Activated naive CD4-positive, alpha-beta T cell treated with anti-CD3 and anti-CD28 coated beads, Interleukin-2, amount 50 U/mL, for 24 hours (primary cell): ENCODE results near the gene PAMR1.

Experiments
- H3K27ac Mint-ChIP-seq: one replicate; pipeline ENCODE4 v1.8.0; 2021; ENCODE audit warnings: mild to moderate bottlenecking, mixed read lengths
- H3K27me3 Mint-ChIP-seq: one replicate; pipeline ENCODE4 v1.8.0; 2021; ENCODE audit warnings: mixed read lengths
- H3K36me3 Mint-ChIP-seq: one replicate; pipeline ENCODE4 v1.8.0; 2021; ENCODE audit warnings: mixed read lengths
- H3K4me1 Mint-ChIP-seq: one replicate; pipeline ENCODE4 v1.8.0; 2021; ENCODE audit warnings: mixed read lengths
- H3K4me3 Mint-ChIP-seq: one replicate; pipeline ENCODE4 v1.8.0; 2021; ENCODE audit warnings: mild to moderate bottlenecking, mixed read lengths
- H3K9me3 Mint-ChIP-seq: one replicate; pipeline ENCODE4 v1.8.0; 2021; ENCODE audit warnings: mixed read lengths

The PAMR1 gene

DNA sequence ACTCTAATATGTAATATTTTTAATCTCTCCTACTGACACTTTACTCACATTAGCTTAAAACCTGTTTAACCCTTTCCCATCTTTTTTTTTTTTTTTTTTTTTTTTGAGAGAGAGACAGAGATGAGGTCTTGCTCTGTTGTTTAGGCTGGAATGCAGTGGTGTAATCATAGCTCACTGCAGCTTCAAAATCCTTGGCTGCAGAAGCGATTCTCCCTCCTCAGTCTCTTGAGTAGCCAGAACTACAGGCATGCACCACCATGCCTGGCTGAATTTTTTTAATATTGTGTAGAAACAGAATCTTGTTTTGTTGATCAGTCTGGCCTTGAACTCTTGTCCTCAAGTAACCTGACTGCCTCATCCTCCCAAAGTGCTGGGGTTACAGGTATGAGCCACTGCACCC is 37.3 kb downstream of the PAMR1 start:
- H3K4me3 Mint-ChIP-seq = no peak overlapping the region
- peaks cover 15% of the 10 kb centered on the region for H3K27me3 Mint-ChIP-seq
- no peaks in the 10 kb centered on the region for H3K9me3 Mint-ChIP-seq
- no peaks in the 10 kb centered on the region for H3K4me1 Mint-ChIP-seq
- no peak overlapping the region for H3K27ac Mint-ChIP-seq
- peaks cover 2% of the 10 kb centered on the region for H3K36me3 Mint-ChIP-seq

DNA sequence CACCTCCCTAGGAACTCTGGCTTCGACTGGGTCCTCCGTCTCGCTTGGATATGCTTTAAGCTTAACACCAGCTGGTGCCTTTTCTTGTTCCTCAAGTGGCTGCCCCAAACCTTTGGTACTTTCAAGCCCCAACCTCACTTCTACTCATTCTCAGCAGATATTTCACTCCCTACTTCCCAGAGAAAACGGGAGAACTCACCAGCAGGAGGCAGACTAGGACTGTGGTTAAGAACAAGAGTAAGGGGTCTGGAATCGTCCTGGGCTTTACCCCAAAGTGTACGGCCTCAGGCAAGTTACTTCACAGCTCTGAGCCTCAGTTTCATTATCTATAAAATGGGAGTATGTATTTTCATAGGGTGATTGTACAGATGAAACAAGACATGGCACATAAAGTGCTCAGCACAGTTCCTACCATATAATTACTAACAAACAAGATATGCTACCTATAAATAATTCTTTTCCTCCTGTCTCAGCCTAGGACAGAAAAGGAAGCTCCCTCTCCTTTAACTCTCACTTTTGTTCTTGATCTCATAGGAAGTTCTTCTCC is 37.8 kb downstream of the PAMR1 start:
- Mint-ChIP-seq H3K4me1 (no peaks in the 10 kb centered on the region), H3K9me3 (peaks cover 4% of the 10 kb centered on the region), H3K4me3 (no peak overlapping the region), H3K36me3 (peaks cover 2% of the 10 kb centered on the region), H3K27ac (no peak overlapping the region), H3K27me3 (peaks cover 20% of the 10 kb centered on the region)

DNA sequence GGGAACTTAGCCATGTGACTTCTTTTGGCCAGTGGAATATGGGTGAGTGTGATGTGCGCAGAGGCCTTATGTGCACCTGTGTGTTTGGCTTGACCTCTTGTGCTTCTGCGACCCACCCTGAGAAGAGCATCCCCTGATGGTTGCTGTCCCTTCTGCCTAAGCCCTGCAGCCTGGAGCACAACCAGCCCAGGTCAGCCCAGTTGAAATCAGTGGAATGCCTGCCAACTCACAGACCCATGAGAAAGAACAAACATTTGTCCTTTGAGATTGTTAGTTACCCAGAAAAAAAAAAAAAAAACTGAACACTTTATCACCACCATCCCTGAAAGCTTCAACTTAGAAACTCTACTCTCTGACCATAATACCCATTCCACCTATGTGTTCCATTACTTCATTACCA is 38.5 kb downstream of the PAMR1 start:
- peaks cover 2% of the 10 kb centered on the region for H3K36me3 Mint-ChIP-seq
- no peak overlapping the region for H3K4me3 Mint-ChIP-seq
- no peaks in the 10 kb centered on the region for H3K4me1 Mint-ChIP-seq
- H3K27me3 Mint-ChIP-seq = peaks cover 23% of the 10 kb centered on the region
- H3K27ac Mint-ChIP-seq = no peak overlapping the region
- H3K9me3 Mint-ChIP-seq = peaks cover 7% of the 10 kb centered on the region

GRCh38 chr11:35486446-35486845 is 39.0 kb downstream of the PAMR1 start:
- no peaks in the 10 kb centered on the region for H3K4me1 Mint-ChIP-seq

DNA sequence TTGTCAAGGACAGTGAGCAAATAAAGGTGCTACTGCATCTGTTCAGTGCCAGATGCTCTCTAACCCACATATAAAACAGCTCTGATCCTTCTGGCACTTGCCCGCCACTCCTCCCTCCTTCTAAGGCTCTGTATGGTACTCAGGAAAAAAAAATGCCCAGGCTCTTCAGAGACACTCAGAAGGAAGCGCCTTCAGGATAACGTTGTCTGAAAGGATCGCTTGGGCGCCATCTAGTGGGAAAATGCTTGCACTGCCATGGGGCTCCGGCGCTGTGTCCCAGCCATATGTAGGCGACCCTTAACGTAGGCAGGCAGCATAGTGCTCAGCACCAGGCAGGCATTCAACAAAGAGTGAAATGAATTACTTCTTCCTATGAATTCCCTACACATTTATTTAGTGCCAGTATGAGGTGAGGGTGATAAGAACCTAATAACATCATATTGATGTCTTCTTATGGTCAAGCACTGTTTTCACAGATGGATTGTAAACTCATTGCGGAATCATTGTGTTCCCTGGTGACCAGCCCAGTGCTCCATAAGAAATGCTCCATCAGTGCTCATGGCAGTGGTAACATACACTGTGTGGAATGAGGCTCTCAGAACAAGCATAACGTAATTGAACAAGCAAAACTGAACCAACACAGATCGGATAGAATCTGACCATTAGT is 39.6 kb downstream of the PAMR1 start:
- H3K36me3 Mint-ChIP-seq = peaks cover 2% of the 10 kb centered on the region
- no peak overlapping the region for H3K27ac Mint-ChIP-seq
- H3K4me3 Mint-ChIP-seq = no peak overlapping the region
- peaks cover 7% of the 10 kb centered on the region for H3K9me3 Mint-ChIP-seq
- peaks cover 27% of the 10 kb centered on the region for H3K27me3 Mint-ChIP-seq
- no peaks in the 10 kb centered on the region for H3K4me1 Mint-ChIP-seq

More at GRCh38 chr11:35486446-35486845, 39.0 kb downstream of the PAMR1 start:
- Mint-ChIP-seq H3K4me3 (no peak overlapping the region), H3K27ac (no peak overlapping the region), H3K9me3 (peaks cover 7% of the 10 kb centered on the region), H3K27me3 (peaks cover 25% of the 10 kb centered on the region), H3K36me3 (peaks cover 2% of the 10 kb centered on the region)

GRCh38 chr11:35484435-35484834 is 41.0 kb downstream of the PAMR1 start:
- Mint-ChIP-seq H3K4me3 (no peak overlapping the region), H3K27ac (no peak overlapping the region), H3K36me3 (peaks cover 2% of the 10 kb centered on the region), H3K9me3 (peaks cover 7% of the 10 kb centered on the region), H3K27me3 (peaks cover 28% of the 10 kb centered on the region), H3K4me1 (no peaks in the 10 kb centered on the region)

DNA sequence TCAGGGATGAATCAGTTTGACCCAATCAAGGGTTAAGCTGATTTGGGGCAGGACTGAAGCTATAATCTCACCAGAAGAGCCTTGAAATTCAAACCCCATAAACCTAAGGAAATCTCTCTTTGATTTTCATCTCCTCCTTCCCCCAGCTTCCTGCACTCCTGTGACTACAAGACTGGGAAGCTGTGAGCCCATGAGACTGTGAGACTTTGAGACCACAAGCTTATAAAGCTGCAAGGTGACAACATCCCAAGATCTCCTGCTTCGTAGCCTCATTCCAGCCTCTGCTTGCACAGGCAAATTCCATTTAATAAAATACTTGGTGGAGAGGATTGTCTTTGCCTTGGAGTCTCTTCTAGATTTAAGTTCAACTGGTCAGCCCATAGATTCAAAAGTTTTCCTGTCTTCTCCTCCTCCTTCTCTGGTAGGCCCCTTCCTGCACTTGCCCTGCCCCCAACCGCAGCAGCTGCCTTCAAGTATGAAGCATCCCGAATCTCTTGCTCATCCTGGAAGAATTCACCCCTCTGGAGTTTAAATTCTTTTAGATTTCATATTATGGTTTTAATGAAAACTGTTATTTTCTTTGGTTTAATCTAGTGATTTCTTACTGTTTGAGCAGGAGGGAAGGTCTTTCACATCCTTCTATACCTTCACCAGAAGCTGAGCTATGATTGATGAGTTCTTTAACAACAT is 42.1 kb downstream of the PAMR1 start:
- no peak overlapping the region for H3K27ac Mint-ChIP-seq
- H3K4me3 Mint-ChIP-seq = no peak overlapping the region
- H3K4me1 Mint-ChIP-seq = no peaks in the 10 kb centered on the region
- peaks cover 31% of the 10 kb centered on the region for H3K27me3 Mint-ChIP-seq
- peaks cover 2% of the 10 kb centered on the region for H3K36me3 Mint-ChIP-seq
- H3K9me3 Mint-ChIP-seq = peaks cover 7% of the 10 kb centered on the region

DNA sequence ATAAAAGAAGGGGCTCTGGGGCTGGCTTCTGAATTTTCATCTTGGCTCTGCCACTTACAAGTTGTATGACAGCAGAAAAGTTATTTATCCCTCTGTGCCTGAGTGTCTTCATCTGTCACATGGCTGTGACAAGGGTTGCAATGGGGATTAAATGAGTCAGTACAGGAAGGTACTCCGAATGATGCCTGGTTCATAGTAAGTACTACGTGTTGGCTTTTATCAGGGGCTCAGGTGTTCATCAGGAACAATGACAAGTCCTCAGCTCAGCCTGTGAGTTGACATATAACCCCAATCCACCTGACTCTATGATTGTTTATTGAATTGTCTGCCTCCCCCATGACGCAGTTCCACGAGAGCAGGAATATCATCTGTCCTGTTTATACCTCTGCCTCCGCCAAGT is 45.7 kb downstream of the PAMR1 start:
- H3K9me3 Mint-ChIP-seq = peaks cover 7% of the 10 kb centered on the region
- no peak overlapping the region for H3K27ac Mint-ChIP-seq
- H3K27me3 Mint-ChIP-seq = peaks cover 28% of the 10 kb centered on the region

DNA sequence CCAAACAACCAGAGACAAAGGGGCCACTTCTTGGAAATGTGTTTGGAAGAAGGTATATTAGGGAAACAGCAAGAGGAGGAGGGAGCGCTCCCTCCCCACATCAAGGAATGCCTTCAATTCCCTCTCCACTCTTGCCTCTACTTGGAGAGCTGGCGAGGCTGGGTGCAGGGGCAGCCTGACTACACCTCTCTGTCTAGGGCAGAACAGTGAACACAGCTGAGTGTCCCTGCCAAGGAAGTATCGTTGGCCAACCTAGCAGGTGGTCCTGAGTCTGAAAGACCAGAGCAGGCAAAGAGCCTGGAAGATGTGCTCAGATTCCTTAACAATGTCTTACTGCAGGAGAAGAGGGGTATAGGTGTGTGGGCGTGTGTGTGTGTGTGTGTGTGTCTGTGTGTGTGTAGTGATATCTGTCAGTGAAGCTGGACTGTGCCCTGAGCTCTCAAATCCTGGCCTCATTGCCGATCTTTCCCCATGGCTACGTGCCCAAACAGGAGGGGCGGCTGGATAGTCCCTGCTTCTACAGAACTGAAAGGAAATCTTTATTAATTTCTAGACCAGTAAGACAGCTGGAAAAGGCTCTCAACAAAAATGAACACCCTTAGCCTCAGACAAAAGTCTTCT is 46.8 kb downstream of the PAMR1 start:
- Mint-ChIP-seq H3K4me3 (no peak overlapping the region), H3K4me1 (peaks cover 9% of the 10 kb centered on the region), H3K36me3 (peaks cover 2% of the 10 kb centered on the region), H3K27me3 (peaks cover 23% of the 10 kb centered on the region), H3K27ac (peak overlapping the region; percentile 68), H3K9me3 (peaks cover 7% of the 10 kb centered on the region)

More for the DNA sequence above, 45.7 kb downstream of the PAMR1 start:
- Mint-ChIP-seq H3K4me1 (peaks cover 9% of the 10 kb centered on the region), H3K4me3 (no peak overlapping the region), H3K36me3 (peaks cover 2% of the 10 kb centered on the region)

GRCh38 chr11:35477901-35478300 is 47.5 kb downstream of the PAMR1 start:
- no peaks in the 10 kb centered on the region for H3K36me3 Mint-ChIP-seq
- H3K9me3 Mint-ChIP-seq = peaks cover 6% of the 10 kb centered on the region
- H3K27me3 Mint-ChIP-seq = peaks cover 18% of the 10 kb centered on the region
- peak overlapping the region; percentile 3 for H3K27ac Mint-ChIP-seq
- no peak overlapping the region for H3K4me3 Mint-ChIP-seq
- peaks cover 9% of the 10 kb centered on the region for H3K4me1 Mint-ChIP-seq

- H3K4me3 Mint-ChIP-seq = no peak overlapping the region
- no peak overlapping the region for H3K27ac Mint-ChIP-seq
- H3K4me1 Mint-ChIP-seq = peaks cover 9% of the 10 kb centered on the region
- peaks cover 8% of the 10 kb centered on the region for H3K27me3 Mint-ChIP-seq
- no peaks in the 10 kb centered on the region for H3K36me3 Mint-ChIP-seq
- no peaks in the 10 kb centered on the region for H3K9me3 Mint-ChIP-seq
Measured at GRCh38 chr11:35474688-35475087, 50.7 kb downstream of the PAMR1 start.

DNA sequence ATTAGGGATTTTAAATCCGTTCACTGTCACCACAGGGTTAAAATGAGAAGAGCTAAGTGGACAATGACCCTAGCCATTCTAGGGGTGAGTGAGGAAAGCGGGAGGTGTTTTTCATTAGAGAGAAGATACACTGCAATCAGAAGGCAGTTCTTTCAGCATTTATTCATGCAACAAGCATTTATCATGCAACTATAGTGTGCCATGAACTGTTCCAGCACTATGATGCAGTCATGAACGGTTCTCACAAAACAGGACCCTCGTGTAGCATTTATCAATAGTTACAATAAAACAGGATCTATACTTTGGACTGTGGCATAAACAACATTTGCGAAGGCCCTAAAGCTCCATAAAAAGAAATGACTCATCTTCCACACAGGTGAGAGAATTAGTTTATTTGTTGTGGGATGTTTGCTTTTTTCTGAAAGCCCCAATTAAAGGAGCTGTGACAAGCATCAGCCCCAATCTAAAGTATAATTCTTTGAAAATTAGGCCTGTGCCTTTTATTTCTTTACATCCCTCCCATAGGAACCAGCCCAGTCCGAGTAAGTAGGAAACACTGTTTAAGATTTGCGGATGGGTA is 51.5 kb downstream of the PAMR1 start:
- peaks cover 9% of the 10 kb centered on the region for H3K4me1 Mint-ChIP-seq
- no peak overlapping the region for H3K4me3 Mint-ChIP-seq
- H3K27ac Mint-ChIP-seq = no peak overlapping the region
- no peaks in the 10 kb centered on the region for H3K36me3 Mint-ChIP-seq
- no peaks in the 10 kb centered on the region for H3K9me3 Mint-ChIP-seq
- H3K27me3 Mint-ChIP-seq = peaks cover 9% of the 10 kb centered on the region

- Mint-ChIP-seq H3K27ac (no peak overlapping the region), H3K4me1 (no peaks in the 10 kb centered on the region), H3K4me3 (no peak overlapping the region), H3K27me3 (peaks cover 6% of the 10 kb centered on the region), H3K9me3 (no peaks in the 10 kb centered on the region), H3K36me3 (no peaks in the 10 kb centered on the region)
Measured at GRCh38 chr11:35470616-35471015, 54.8 kb downstream of the PAMR1 start.

DNA sequence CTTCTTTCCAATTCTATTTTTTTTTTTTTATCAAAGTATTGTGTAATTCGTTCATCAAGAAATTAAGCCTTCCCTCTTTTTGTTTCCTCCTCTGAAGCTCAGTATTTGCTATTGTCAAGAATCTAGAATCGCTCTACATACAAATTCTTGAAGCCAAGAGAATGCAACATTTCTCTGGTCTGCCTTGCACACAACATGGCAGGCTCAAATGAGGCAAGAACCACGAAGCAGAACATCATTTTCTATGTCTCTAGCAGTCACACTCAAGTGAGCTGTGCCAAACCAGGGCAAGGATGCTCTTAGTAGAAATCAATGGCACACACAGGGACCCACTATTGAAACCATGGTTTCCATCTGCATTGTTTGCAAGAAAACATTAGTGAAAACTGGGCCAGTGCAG is 59.4 kb downstream of the PAMR1 start:
- H3K27me3 Mint-ChIP-seq = peaks cover 13% of the 10 kb centered on the region
- no peaks in the 10 kb centered on the region for H3K36me3 Mint-ChIP-seq
- no peaks in the 10 kb centered on the region for H3K9me3 Mint-ChIP-seq
- no peak overlapping the region for H3K4me3 Mint-ChIP-seq
- H3K27ac Mint-ChIP-seq = no peak overlapping the region
- no peaks in the 10 kb centered on the region for H3K4me1 Mint-ChIP-seq

GRCh38 chr11:35464308-35464707 is 61.1 kb downstream of the PAMR1 start:
- no peaks in the 10 kb centered on the region for H3K9me3 Mint-ChIP-seq
- H3K36me3 Mint-ChIP-seq = no peaks in the 10 kb centered on the region
- no peak overlapping the region for H3K4me3 Mint-ChIP-seq
- H3K4me1 Mint-ChIP-seq = no peaks in the 10 kb centered on the region
- H3K27me3 Mint-ChIP-seq = peaks cover 13% of the 10 kb centered on the region
- H3K27ac Mint-ChIP-seq = no peak overlapping the region

DNA sequence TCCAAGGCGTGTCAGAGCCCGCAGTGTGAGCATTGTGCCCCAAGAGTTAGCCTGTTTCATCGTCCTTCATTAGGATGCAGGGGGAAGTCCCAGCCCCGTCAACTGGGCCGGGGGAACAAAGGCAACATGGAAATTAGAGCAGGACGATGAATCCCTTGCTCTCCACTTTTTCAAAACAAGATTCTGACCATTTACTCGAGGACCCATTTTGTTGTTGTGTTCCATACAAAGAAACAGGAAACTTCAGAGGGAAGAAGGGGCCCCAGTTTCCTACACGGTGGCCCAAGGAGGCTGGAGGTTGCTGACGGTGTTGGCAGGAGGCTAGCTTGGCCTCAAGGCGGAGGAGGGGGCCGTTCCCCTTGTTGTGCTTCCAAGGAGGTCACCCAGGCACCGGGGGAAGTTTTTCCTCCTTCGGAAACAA is 62.1 kb downstream of the PAMR1 start:
- H3K4me3 Mint-ChIP-seq = no peak overlapping the region
- H3K36me3 Mint-ChIP-seq = no peaks in the 10 kb centered on the region
- H3K27me3 Mint-ChIP-seq = peaks cover 15% of the 10 kb centered on the region
- no peak overlapping the region for H3K27ac Mint-ChIP-seq
- H3K4me1 Mint-ChIP-seq = no peaks in the 10 kb centered on the region
- H3K9me3 Mint-ChIP-seq = no peaks in the 10 kb centered on the region
